ENCODE measurements around the gene ATG2B. TPM values are rescaled to one million over a fixed set of nuclear protein-coding genes. Genes with fewer than 3 reads are reported as not detected.
"Not testable (repeated sequence)": the region's sequence is repeated elsewhere in the genome, so short reads cannot be mapped to it uniquely, and the experiment has no call there.

Gene ATG2B
- total RNA-seq, 1 donor from 2014 or later: 15.5 TPM

DNA sequence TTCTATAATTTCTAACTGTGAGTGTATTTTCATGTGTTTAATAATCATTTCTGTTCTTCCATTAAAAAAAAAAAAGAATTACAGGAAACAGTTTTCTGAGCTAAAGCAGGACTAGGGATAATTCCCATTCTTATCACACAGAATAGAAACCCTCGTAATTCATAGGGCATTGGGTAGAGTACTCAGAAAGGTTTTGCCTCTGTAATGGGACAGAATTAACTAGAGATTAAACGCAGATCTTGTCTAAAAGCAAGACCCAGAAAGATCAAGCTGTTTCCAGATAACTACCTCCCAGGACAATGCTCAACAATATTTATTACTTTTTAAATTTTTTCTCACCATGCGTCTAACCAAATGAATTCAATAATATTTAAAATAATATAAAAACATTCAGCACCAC is 10.4 kb upstream of the ATG2B start:
- DNase-seq (ENCODE audit: low read depth in 2 of 2): no peak

DNA sequence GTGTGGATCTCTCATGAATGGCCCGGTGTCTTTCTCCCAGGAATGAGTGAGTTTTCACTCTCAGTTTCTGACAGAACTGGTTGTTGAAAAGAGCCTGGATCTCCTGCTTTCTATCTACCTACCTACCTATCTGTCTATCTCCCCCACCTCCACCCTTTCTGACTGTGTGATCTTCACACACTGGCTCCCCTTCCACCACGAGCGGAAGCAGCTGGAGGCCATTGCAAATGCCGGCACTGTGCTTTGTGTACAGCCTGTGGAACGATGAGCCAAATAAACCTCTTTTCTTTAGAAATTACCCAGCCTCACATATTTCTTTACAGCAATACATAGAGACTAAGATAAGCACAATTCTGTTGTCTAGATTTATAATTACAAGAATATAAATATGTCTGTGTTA is 7.4 kb upstream of the ATG2B start:
- DNase-seq (ENCODE audit: low read depth in 2 of 2): no peak

DNA sequence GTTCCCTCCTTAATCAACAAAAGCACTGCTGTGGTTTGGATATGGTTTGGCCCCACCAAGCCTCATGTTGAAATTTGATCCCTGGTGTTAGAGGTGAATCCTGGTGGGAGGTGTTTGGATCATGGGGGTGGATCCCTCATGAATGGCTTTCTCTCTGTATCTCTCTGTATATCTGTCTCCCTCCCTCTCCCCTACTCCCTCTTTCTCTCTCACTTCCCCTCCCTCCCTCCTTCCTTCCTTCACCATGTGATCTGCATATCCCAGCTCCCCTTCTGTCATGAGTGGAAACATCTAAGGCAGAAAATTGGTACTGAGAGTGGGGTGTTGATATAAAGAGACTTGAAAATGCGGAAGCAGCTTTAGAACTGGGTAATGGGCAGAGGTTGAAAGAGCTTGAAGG is 5.4 kb upstream of the ATG2B start:
- no peak for DNase-seq (ENCODE audit: low read depth in 2 of 2)

DNA sequence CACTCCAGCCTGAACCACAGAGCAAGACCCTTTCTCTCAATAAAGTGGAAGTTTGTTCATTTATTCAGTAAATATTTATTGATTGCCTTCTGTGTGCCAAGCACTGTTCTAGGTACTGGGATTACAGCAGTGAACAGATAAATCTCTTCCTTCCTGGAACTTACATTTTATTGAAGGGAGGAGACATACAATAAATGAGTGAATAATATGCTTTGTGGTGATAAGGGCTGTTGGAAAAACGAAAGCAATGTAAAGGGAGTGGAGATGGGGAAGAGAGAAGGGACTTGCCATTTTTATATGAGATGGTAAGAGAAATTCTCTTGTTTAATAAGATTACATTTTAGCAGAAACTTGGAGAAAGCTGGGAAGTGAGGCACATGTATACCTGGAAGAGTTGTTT is 1.8 kb upstream of the ATG2B start:
- DNase-seq (ENCODE audit: low read depth in 2 of 2): no peak

DNA sequence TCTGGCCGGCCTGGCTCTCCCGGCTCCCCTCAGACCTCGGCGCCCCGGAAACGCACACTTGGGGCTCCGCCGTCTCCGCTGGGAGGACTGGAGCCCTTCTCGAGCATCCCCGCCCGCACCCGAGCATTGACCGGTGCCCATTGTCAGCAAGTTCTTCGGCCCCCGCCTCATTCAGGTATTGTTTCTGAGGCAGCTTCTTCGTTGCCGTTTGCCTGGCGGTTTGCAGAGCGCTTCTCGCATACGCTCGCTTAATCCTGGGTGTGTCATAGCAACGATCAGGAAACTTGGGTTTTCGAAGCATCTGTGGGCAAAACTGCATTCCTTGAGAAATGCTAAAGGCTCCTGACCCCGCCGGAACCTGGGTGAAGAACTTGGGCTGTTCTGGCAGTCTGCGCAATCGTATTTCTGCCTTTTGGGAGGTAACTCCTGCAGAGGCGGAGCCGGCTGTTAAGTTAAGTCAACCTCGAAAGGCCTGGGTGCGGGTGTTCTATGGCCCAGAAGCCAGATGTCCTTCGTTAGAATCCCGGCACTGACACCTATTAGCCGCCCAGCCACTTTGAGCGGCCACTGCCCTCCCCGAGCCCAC is 703 bp upstream of the ATG2B start:
- peak in 1 of 2 donors; percentile 24 for DNase-seq (ENCODE audit: low read depth in 2 of 2)

DNA sequence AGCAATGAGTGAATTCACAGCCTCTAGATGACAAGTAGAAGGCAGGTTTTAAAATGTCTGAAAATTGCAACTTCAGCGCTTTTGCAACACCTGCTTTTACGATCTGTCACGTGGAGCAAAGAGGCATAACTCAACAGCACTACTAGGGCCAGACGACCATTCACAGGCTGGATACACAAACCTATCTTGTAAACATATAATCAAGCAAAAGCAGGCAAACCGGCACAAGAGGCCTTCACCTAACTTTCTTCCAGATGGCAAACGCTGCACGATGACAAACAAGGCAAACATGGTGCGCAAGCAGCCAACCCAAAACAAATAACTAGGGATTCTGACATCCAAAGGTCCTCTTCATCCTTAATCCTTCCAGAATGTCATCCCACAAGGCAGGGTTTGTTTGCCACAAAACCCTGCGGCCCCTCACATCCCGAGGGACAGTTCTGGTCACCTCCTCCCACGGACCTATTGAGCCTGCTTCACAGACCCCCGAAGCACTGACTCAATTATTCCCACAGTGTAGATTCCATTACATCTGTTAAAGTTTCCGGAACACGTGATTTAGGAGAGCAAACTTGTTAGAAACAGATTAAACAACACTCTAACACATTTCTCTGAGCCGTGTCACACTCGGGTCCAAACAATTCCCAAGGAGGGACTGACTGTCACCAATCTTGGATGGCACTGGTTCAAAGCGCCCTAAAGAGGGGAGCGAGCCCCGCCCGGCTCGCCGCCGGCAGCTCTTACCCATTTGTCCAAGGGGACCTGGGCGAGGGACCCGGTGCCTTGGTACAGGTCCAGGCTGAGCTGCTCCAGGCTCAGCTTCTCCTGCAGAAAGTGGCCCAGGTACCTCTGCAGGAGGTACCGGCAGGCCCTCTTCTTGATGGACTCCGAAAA is 823 bp downstream of the ATG2B start:
- DNase-seq (ENCODE audit: low read depth in 2 of 2): peak; percentile 69 to 75

DNA sequence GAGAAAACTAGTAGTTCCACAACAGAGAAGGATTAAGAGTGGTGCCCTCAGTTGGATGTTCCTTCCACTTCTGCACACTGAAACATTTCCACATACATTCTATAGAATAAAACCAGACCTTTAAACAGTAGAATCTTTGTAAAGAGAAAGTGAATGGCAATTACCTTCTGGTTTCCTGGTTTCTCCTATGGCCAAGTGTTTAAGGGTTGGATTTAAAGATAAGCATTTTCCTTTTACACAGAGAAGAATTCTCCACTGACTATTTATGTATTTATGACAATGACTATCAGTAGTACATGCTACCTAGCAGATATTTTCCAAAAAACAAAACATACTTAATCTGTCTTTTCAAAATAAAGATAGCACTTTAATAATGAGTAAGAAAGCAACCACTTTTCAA is 3.2 kb downstream of the ATG2B start:
- DNase-seq (ENCODE audit: low read depth in 2 of 2): no peak

DNA sequence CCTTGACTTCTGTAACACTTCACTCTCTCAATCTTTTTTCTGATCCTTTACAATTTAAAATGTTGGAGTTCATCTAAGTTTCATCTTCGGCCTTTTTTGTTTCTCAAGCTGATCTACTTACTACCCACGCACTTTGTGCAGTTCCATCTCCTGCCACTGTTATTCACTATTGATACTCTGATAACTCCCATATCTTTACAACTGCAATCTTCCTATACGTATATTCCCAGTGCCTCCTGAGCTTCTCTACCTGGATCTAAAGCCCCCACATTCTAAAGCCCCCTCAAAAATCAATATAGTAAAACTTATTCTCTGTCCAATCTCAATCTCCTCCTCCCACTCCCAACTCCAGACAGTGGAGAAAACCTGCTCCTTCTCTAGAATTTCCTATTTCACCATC is 5.9 kb downstream of the ATG2B start:
- DNase-seq (ENCODE audit: low read depth in 2 of 2): no peak

DNA sequence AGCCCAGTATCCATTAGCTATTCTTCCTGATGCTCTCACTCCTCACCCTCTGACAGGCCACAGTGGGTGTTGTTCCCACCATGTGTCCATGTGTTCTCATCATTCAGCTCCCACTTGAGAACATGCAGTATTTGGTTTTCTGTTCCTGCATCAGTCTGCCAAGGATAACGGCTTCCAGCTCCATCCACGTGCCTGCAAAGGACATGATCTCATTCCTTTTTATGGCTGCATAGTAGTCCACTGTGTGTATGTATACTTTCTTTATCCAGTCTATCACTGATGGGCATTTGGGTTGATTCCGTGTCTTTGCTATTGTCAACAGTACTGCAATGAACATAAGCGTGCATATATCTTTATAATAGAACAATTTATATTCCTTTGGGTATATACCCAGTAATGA is 8.9 kb downstream of the ATG2B start:
- no peak for DNase-seq (ENCODE audit: low read depth in 2 of 2)

DNA sequence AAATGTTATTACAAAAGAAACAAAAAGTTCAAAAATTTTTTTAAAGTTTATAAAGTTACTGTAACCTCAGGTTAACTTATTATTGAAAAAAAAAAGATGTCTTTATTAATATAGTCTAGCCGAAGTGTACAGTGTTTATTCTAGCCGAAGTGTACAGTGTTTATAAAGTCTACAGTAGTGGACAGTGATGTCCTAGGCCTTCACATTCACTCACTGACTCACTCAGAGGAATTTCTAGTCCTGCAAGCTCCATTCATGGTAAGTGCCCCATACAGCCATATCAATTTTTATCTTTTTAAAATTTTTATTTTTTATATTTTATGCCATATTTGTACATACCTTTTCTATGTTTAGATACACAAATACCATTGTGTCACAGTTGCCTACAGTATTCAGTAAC is 10.4 kb downstream of the ATG2B start:
- no peak for DNase-seq (ENCODE audit: low read depth in 2 of 2)

DNA sequence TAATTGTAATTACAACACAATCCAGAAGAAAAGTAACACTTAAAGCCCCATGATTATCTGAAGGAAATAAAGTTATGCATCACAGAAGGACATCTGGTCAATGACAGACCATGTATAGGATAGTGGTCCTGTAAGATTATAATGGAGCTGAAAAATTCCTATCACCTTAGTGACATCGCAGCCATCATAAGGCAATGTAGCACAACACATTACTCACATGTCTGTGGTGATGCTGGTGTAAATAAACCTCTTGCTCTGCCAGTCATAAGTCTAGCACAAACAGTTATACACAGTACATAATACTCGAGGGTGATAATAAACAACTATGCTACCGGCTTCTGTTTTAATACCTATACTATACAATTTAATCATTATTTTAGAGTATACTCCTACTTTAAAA is 11.2 kb downstream of the ATG2B start:
- no peak for DNase-seq (ENCODE audit: low read depth in 2 of 2)

DNA sequence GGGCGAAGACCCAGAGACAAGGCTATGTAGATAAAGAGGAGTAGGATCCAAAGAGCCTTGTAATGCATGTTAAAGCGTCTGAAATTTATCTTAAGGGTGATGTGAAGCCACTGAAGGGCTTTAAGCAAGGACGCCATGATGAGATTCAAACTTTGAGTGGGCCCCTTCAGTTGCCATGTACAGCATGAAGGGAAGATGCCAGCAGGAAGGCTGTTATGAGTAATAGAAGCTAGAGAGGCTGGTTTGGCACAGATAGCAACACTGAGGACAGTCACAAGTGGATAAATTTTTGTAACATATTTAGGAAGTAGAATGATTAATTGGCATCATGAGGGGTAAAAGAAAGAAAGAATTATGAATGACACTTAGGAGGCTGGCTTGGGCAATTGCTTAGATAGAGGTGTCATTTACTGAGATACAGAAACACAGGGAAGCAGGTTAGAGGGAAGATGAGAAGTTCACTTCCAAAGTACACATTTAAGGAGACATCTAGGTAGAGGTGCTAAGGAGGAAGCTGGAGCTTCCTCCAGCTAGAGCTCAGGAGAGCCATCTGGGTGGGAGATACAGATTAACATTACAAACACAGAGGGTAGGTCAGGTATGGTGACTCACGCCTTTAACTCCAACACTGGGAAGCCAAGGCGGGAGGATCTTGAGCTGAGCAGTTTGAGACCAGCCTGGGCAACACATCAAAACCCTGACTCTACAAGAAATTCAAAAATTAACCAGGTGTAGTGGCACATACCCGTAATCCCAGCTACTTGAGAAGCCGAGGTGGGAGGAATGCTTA is 13.7 kb downstream of the ATG2B start:
- peak in 1 of 2 donors; percentile 2 for DNase-seq (ENCODE audit: low read depth in 2 of 2)

DNA sequence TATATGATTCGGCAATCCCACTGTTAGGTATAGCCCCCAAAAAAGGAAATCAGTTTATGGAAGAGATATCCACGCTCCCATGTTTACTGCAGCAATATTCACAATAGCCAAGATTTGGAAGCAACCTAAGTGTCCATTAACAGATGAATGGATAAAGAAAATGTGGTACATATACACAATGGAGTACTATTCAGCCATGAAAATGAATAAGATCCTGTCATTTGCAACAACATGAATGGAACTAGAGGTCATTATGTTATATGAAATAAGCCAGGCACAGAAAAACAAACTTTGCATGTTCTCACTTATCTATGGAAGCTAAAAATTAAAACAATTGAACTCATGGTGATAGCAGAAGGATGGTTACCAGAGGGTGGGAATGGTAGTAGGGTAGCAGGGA is 15.2 kb downstream of the ATG2B start:
- DNase-seq (ENCODE audit: low read depth in 2 of 2): not testable (repeated sequence)

DNA sequence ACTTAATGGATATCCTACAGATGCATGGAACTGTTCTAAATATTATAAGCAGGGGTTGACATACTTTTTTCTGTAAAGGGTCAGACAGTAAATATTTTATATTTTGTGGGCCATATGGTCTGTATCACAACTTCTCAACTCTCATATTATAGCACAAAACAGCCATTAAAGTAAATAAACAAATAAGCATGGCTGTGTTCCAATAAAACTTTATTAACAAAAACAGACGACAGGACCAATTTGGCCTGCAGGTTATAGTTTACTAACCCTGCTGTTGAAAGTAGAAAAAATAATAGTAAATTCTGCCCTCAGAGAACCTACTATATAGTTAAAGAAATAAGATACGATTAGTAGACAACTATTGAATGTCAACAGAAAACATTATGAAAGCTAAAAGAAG is 17.5 kb downstream of the ATG2B start:
- no peak for DNase-seq (ENCODE audit: low read depth in 2 of 2)

DNA sequence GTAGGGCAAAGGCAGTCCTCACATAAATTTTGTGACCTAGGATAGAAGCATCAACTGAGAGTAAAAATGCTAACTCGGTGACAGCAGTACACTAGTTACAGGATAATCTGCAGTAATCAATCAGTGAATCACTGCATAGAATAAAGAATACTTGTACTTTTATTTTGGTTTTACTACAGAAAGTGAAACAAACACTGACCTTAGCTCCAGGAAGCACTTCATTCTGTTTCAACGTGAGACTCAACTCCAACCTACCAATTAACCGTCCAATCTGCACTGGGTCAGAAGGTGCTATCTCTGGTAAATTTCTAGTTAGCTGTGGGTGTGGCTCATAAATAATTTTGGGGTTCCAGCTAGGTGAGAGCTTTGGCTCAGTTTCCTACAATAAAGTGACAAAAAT is 21.8 kb downstream of the ATG2B start:
- no peak for DNase-seq (ENCODE audit: low read depth in 2 of 2)

DNA sequence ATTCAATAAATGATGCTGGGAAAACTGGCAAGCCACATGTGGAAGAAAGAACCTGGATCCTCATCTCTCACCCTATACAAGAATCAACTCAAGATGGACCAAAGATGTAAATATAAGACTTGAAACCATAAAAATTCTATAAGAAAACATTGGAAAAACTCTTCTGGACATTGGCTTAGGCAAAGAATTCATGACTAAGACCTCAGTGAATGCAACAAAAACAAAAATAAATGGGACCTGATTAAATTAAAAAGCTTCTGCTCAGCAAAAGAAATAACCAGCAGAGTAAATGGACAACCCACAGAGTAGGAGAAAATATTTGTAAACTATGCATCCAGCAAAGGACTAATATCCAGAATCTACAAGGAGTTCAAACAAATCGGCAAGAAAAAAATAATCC is 24.6 kb downstream of the ATG2B start:
- no peak for DNase-seq (ENCODE audit: low read depth in 2 of 2)

DNA sequence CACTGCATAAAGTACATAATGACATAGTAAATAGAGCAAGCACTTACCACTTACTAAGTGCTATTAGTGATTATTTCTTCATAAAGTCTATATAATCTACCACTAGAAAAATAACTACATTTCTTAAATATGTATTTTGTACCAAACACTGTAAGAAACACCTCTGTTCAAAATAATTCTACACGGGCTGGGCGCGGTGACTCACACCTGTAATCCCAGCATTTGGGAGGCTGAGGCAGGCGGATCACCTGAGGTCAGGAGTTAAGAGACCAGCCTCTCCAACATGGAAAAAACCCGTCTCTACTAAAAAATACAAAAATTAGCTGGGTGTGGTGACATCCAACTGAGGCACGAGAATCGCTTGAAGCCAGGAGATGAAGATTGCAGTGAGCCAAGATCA is 38.9 kb downstream of the ATG2B start:
- DNase-seq (ENCODE audit: low read depth in 2 of 2): no peak

DNA sequence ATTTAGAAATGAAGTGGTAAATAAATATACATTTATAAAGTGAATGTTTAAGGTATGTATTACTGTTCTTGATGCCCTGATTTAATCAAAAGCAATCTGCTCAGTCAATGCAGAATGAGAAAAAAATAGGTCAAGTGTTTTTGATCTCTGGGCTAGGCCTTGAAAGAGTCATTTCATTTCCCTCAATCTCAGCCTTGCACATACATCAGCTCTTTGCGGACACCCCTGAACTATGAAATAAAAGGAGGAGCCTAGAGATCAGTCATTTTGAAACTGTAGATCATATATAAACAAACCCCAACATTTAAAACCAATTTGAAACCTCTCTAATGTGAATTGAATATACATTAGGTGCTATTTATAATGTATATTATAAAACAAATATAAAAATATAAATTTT is 42.5 kb downstream of the ATG2B start:
- DNase-seq (ENCODE audit: low read depth in 2 of 2): no peak

DNA sequence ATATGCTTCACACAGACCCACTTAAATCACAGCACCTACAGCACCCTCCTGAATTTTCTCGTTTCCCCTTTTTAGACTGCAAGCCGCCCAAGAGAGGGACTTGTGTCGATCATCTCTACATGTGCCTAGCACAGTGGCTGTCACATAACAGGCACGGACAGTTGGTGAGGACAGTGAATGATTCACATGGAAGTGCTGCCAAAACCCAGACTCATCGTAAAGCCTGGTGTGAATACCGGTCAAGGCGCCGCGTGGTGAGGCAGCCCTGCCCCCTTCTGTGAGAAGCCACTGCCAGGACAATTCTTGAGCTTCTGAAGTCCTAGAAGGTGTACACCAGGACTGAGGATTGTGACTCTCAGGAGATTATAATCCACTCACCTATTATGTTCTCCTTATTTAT is 44.3 kb downstream of the ATG2B start:
- DNase-seq (ENCODE audit: low read depth in 2 of 2): no peak

DNA sequence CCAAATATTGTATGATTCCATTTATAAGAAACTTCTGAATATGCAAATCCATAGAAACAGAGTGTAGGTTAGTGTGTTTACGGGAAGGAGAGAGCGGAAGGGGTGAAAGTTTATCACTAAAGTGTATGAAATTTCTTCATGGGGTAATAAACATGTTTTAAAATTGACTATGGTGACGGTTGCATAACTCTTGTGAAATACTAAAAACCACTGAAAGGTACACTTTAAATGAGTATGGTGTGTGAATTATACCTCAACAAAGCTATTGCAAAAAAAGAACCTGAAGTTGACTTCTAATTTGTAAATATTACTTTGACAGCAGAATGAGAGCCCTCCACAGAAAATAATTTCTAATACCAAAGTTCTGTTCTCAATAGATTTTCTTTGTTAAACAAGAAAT is 47.1 kb downstream of the ATG2B start:
- DNase-seq (ENCODE audit: low read depth in 2 of 2): no peak

DNA sequence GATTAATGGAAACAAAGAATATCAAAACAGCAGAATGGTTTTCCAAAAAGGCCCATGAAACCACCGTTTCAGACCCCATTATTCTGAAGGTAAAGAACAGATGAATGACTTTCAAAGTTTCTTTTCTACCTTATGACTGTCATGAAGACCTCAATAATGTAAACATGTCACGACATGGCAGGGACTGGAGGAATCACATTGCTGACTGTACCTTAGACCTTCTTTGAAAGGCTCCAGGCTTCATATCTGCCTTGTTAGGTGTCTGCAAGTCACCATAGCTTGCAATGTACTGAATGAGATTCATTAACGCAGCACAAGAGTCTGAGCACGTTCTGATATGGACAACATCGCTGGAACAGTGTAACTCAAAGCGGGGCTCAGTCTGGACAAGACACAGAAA is 52.2 kb downstream of the ATG2B start:
- DNase-seq (ENCODE audit: low read depth in 2 of 2): no peak

DNA sequence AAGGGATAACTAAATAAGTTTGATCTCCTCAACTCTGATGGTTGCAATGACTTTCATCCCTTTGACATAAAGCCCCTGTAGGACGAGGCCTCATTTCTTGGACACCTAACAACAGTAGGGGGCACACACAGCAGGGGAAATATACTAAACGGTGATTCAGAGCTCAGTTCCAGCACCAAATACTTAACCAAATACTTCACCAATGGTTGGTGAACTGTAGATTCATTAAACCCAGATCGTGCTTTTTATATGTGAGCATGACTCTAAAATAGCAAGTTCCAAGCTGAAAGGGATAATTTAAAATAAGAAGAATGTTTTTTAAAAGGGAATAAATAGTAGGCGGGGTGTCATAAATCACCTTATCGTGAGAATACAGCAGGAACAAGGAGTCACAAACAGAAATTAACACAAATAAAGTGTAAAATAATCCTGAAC is 53.2 kb downstream of the ATG2B start:
- DNase-seq (ENCODE audit: low read depth in 2 of 2): peak in 1 of 2 donors; percentile 13
